ENCODE results near the gene MTMR1. TPM values are rescaled to one million over a fixed set of nuclear protein-coding genes. Genes with fewer than 3 reads are reported as not detected.
A peak's percentile ranks its signal among the peaks of the same experiment; 100 is the strongest.

Gene MTMR1
- total RNA-seq, 6 experiments from 2014 or later: 9.0 to 20.6 (median 20.2) TPM

DNA sequence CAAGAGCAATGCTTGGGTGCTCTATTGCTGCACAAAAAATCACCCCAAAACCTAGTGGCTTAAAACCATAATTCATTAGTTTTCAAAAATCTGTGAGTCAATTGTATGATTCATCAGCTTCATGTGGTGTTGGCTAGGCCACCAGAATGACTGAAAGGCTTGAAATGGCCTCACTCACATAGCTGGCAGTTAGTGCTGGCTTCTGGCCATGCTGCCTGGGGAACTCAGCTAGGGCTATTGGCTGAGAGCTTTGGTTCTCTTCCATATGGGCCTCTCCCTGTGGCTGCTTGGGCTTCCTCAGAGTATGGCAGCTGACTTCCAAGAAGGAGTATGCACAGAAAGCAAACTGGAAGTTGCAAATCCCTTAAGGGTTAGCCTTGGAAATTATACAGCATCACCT lies 3.1 kb upstream of the MTMR1 start:
- Mint-ChIP-seq H3K9me3 (peaks cover 30% of the 10 kb centered on the region), H3K4me3 (peak overlapping the region; percentile 64), H3K27me3 (ENCODE audit: insufficient read depth) (peaks cover 2% of the 10 kb centered on the region; the same call in 1 of the 2 replicates), H3K36me3 (ENCODE audit: low read depth) (peaks cover 18% of the 10 kb centered on the region), H3K4me1 (ENCODE audit: low read depth) (peaks cover 29% of the 10 kb centered on the region), H3K27ac (peak overlapping the region; percentile 95)
- no peak for TF ChIP-seq CTCF (IDR thresholded peaks at IDR 0.05)
- DNase-seq: peak; percentile 94

DNA sequence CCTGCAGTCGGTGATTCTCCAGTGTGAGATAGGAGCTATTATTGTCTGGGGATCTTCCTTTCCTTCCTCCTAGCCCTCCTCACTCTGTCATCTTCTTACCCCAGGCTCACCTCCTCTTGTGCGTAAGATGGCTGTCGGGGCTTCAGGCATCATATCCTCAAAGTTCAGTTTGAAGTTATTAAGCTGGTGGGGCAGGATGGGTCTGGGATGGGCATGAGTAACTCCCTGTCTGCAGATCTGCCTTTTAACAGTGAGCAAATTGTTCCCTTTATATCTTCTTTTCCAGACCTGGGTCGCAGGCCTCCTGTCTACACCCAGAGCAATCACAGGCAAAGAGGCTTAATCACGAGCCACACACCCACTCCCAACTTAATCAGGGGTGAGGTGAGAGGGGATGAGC lies 900 bp upstream of the MTMR1 start:
- H3K9me3 Mint-ChIP-seq: peaks cover 30% of the 10 kb centered on the region
- peak overlapping the region; percentile 70 for H3K4me3 Mint-ChIP-seq
- DNase-seq: no peak
- H3K4me1 Mint-ChIP-seq (ENCODE audit: low read depth): peaks cover 41% of the 10 kb centered on the region
- H3K36me3 Mint-ChIP-seq (ENCODE audit: low read depth): peaks cover 24% of the 10 kb centered on the region
- peak overlapping the region; percentile 49 for H3K27ac Mint-ChIP-seq
- 0 out of 2 replicates have a peak, but pooled peaks cover 2% of the 10 kb centered on the region for H3K27me3 Mint-ChIP-seq (ENCODE audit: insufficient read depth)
- no peak for TF ChIP-seq CTCF (IDR thresholded peaks at IDR 0.05)

DNA sequence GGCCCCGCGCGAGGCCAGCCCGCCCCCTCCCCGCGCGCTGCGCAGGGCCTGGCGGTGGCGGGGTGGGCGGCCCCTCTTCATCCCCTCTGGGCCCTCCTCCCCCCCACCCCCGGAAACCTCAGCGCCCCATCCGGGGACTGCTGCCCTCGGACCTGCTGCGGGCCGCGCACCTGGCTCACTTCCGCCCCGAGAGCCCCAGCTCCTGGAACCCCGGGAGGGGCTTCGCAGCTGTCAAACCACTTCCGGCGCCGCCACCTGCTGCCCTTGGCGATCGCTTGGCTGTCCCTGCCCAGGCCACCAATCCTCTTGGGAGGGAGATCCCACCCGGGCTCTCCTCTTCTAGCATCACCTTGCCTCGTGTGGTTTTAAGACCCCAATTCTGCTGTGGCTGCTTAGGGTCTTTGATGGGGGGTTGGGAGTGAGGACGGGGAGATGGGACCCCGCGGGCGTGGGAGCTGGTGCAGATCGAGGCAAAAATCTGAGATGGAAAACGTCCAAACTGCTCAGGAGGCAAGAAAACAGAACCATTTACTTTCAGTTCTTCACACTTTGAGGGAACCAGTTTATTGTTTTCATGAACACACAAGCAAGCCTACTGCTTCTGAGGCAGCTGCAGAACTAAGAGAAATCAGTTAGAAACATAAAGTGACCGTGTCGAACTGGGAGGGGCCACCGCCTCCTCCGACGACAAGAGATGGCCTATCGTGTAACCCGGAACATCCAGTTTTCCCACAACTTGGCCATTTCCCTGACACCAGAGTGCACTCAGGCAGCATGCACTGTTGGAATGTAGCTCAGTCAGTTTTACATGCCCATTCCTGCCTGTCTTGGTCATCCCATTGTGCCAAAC lies 754 bp downstream of the MTMR1 start:
- no peak for TF ChIP-seq CTCF (IDR thresholded peaks at IDR 0.05)
- peaks cover 18% of the 10 kb centered on the region for H3K36me3 Mint-ChIP-seq (ENCODE audit: low read depth)
- peaks cover 2% of the 10 kb centered on the region; the same call in 1 of the 2 replicates for H3K27me3 Mint-ChIP-seq (ENCODE audit: insufficient read depth)
- DNase-seq: peak; percentile 84
- peak overlapping the region; percentile 98 for H3K27ac Mint-ChIP-seq
- peak overlapping the region; percentile 91 for H3K4me3 Mint-ChIP-seq
- H3K4me1 Mint-ChIP-seq (ENCODE audit: low read depth): peaks cover 31% of the 10 kb centered on the region
- peaks cover 30% of the 10 kb centered on the region for H3K9me3 Mint-ChIP-seq

- Mint-ChIP-seq H3K27me3 (ENCODE audit: insufficient read depth) (peaks cover 2% of the 10 kb centered on the region; the same call in 1 of the 2 replicates), H3K4me1 (ENCODE audit: low read depth) (peaks cover 25% of the 10 kb centered on the region), H3K27ac (peak overlapping the region; percentile 98), H3K36me3 (ENCODE audit: low read depth) (peaks cover 18% of the 10 kb centered on the region), H3K9me3 (peaks cover 29% of the 10 kb centered on the region), H3K4me3 (peak overlapping the region; percentile 56; the same call in 1 of the 2 replicates)
- DNase-seq: no peak
- no peak for TF ChIP-seq CTCF (IDR thresholded peaks at IDR 0.05)
Observed at GRCh38 chrX:150694738-150695410, 1.7 kb downstream of the MTMR1 start.

DNA sequence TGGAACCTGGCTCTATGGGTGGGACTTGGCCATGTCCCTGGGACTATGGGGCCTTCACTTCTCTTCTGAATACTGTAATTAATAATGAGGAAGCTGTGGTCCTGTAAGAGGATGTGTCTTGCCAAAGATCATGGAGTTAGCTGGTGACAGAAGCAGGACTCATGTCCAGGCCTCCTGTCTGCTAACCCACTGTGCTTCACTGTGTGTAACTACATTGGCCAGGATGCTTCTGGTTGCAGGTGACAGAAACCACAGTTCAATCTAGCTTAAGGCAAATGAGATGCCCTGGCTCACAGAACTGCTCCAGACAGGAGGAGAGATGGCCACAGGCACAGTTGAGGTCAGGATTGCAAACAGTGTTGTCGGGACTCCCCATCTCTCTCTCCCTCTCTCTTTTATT lies 3.1 kb downstream of the MTMR1 start:
- peaks cover 16% of the 10 kb centered on the region for H3K9me3 Mint-ChIP-seq
- no peak for TF ChIP-seq CTCF (IDR thresholded peaks at IDR 0.05)

More for the DNA sequence above, 3.1 kb downstream of the MTMR1 start:
- H3K4me1 Mint-ChIP-seq (ENCODE audit: low read depth): peaks cover 19% of the 10 kb centered on the region
- H3K27me3 Mint-ChIP-seq (ENCODE audit: insufficient read depth): peaks cover 2% of the 10 kb centered on the region; the same call in 1 of the 2 replicates
- no peak overlapping the region for H3K4me3 Mint-ChIP-seq
- no peak overlapping the region; the same call in 1 of the 2 replicates for H3K27ac Mint-ChIP-seq
- H3K36me3 Mint-ChIP-seq (ENCODE audit: low read depth): peaks cover 12% of the 10 kb centered on the region
- DNase-seq: no peak

Measured in HFFc6 (cell line).